Stimulated activated CD4-positive, alpha-beta T cell treated with anti-CD3 and anti-CD28 coated beads, Interleukin-1b, Interleukin-23, amount 100 ng/mL, for 24 hours (primary cell): ENCODE measurements around the gene C19orf67.

Experiments
- DNase-seq, 4 experiments: peaks; one replicate each; pipeline ENCODE4 v3.0.0-alpha.2; 2020; ENCODE audit warnings: low read depth in 4 of 4, low spot score in 1 of 4

Gene C19orf67

DNA sequence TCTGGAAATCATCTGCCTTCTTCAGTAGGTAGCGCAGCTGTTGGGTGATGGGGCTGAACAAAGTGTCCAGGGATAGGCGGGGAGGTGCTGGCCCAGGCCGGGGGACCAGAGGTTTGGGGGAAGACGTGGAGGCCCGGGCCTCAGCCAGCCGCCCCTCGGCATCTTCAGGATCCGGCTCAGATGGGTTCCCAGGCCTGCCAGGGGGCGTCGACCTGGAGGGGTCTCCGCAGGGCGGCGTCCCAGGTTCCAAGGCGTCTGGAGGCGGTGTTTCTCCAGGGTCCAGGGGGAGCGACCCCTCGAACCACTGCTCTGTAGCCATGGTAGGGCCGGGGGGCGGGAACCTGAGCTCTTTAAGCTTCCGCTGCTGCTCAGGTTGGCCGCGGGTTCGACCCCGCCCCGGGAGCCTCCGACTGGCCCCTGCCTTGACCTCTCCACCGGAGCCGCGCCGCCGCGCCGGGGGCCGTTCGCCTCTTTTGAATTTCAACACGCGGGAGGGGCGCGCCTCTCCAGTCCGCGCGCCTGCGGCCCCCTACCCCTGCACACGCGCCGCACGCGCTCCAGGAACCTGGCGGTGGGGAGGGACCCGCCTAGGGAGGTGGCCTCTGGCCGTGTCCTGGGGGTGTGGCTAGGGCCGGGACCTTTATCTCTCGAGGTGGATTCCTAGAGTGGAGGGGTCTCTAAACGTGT is at the start of gene C19orf67:
Gene C19orf67 (minus strand): TSS at position 475 of the 687 bp plus-strand sequence. CDS start 156 bp downstream, at position 319.
- DNase-seq, result no peak

DNA sequence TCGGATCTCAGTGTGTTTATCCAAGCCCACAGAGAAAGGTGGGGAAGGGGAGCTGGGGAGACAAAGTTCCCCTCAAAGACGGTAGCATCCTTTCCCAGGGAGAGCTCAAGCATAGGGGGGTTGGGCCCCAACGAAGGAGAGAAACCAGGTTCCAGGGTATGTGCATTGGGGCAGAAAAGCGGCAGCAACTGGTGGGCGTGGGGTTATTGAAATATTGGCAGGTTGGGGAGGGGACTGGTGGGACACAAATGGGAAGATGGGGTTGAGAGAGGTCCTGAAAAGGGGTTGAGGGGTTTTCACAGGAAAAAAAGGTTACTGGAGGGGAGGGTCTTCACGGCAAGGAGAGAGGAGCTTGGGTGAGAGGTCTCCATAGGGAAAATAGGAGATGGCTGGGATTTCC is 49.8 kb upstream of the C19orf67 start:
- DNase-seq, result no peak

DNA sequence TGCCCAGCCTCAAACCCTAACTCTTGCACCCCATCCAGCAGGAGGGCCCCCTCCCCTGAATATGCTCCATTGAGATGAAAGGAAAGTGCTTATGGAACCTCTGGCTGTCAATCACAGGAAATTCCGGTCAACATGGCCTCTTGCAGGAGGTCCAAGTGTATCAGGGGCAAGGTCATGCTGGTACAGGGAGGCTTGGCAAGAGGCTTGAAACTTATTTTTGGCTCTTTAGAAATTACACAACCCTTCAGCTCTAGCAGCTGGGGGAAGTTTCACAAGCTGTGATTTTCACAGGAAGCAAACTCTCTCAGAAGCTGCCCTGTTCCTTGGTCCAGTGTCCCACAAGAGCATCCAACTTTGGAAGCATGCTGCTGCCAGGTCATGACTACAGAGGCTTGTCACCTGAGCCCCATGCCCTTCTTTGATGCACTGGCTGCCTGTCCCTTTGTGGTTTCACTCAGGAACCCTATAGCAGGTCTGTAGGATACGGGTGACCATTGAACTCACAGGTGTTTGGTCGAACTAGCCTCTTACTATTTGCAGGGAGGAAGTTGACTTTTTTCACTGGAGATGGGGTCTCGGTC is 42.4 kb upstream of the C19orf67 start:
- no peak for DNase-seq

DNA sequence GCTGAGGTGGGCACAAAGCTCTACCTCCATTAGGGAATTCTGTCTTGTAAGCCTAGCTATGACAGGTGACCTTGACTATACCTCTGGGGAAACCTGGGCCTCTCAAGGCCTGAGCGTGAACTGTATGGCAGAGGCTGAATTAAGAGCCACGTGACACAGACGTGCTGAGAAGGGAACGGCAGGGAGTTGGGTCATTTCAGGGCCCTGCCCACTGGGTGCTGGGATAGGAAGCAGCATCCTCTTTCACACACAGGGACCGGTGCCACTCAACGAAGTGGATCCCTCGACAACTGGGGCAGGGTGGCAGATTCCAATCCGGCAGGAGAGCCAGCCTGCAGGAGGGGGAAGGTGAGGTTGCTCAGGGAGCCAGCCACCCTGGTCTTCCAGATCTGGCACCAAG is 41.6 kb upstream of the C19orf67 start:
- DNase-seq, result no peak

DNA sequence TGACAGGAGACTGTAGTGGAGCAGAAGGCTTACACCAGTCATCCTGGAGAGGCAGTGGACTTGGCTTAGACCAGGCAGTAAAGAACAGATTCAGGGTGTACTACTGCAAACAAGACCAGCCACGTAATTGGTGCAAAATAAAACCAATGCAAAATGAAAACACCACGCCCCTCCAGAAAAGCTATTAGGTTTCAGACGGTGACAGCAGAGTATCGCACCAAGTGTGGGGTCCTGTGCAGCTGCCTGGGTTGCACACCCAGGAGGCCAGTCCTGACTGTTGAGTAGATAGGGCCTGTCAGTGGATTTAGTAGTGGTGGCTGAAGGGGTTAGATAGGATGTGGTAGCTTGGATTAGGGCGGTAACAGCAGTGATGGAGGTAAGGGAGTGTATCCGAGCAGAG is 37.3 kb upstream of the C19orf67 start:
- DNase-seq, result no peak

DNA sequence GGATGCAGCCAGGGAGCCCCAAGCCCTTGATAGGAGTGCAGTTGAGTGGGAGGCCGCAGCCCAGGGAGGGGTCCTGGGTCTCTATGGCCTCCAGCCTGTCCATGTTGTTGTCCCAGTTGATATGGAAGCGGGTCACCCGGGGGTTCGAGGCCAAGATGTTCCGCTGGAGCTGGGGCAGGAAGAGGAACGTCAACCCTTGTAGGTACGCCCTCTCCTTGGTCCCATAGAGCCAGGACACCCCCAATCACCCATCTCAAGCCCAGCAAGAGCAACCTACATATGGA is 34.9 kb upstream of the C19orf67 start:
- DNase-seq, result no peak

DNA sequence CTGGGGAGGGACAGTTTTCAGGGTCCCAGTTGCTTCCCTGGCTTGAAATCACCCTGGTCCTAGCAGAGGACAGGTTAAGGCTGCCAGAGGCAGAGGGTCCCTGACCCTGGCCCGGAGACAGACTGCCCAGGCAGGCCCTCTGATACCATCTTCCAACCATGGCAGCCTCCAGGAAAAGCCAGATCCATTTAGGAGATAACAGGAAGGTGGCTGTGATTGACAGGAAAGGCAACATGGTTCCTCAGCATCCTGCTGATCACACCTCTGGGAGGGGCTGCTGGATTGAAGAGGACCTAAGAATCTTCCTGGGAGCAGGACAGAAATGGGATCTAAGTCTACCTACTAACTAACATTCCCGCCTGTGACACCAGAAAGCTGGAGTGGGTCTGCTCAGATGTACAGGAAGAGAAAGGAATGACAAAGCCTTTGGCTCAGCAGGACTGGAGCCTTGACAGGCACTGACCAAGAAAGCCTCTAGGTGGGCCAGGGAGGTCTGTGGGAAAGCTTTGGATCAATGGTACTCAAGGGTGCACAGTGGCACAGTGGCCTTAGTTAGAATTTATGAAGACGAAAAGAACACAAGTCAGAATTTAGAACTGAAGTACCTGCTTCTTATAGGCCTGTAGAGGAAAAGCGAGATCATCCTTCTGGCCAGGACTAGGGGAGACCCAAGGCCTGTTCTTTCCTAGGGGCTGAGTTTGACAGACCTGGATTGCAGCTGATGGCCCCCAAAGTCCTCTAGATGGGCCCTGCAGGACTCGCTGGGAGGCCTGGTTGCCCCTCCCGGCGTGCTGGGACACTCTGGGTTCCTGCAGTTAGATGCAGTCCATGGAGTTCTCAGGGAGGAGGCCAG is 34.3 kb upstream of the C19orf67 start:
- no peak for DNase-seq

DNA sequence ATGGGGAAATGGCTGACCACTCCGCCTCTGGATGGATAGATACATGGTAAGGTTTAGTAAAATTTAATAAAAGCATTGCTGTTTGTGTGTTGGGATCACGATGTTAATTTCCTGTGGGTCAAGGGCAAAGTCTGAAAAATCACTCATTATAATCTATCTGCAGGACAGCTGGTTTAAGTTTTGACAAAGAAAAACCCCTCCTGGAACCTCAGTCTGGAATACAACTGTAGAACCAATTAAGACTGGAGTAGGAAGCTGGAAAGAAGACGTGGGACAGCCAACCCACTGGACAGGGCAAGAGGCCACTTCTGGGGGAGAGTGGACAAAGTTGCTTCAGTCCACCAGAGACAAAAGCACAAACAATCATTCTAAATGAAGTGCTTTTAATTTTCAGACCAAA is 33.6 kb upstream of the C19orf67 start:
- DNase-seq, result no peak

DNA sequence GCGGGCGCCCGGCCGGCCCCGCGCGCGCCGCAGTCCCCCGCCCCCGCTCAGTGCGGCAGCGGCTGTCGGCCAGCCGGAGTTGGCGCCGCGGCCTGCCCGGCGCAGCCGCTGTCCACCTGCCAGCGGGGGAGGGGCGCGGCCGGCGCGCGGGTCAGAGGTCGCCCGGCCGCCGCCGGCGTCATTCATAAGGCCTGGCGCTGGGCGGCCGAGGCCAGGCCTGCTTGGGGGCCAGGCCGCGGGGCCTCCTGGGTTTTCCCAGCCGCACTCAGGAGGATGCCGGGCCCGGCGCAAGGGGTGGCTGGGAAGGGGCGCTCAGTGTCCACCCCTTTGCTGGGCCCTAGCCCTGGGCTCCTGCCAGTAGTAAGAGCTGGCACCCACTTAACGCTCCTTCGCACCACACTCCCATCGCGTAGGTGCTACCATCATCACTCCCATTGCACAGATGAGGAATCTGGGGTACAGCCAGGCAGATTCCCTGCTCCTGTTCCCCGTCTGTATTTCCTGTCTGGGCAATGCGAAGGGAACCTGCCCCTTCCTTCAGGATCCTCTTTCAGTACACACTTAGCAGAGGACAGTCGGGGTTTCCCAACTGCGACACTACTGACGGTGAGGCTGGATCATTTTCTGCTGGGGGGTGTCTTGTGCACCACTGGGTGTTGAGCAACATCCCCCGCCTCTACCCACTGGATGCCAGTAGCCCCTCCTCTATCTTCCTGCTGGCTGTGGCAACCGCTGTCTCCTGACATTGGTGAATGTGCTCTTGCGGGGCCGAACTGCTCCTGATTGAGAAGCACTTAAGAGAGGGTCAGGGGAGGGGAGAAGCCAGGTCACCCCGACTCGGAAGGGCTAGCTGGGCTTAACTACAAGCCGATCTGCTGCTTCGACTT is 32.8 kb upstream of the C19orf67 start:
- DNase-seq, result peak in 2 of 4 experiments; percentile 10 to 14

DNA sequence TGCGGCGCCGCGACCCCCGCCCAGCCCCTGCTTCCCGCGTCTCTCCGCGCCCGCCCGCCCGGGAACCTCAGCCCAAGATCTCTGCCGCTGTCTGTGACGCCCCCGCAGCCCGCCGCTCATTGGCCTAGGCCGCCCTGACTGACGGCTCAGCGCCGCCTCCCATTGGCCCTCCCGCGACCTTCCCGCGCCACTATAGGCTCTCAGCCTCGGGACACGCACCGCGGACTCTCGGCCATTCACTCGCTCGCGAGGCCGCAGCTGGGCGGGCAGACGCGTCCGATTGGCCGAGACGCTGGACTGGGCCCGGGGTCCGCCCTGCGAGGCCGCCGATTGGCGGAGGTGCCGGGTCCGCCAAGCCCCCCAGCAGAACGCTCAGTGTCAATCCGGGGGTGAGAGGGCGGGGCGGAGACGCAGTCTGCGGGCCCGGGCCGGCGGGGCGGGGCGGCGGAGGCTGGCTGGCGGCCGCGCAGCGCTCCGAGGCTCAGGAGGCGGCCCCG is 32.1 kb upstream of the C19orf67 start, which contains the start of gene PRKACA:
Gene PRKACA (minus strand): TSS at position 95 of the 497 bp plus-strand sequence. CDS start 215 bp downstream, outside the sequence.
- peak; percentile 88 to 98 (median 96) for DNase-seq

DNA sequence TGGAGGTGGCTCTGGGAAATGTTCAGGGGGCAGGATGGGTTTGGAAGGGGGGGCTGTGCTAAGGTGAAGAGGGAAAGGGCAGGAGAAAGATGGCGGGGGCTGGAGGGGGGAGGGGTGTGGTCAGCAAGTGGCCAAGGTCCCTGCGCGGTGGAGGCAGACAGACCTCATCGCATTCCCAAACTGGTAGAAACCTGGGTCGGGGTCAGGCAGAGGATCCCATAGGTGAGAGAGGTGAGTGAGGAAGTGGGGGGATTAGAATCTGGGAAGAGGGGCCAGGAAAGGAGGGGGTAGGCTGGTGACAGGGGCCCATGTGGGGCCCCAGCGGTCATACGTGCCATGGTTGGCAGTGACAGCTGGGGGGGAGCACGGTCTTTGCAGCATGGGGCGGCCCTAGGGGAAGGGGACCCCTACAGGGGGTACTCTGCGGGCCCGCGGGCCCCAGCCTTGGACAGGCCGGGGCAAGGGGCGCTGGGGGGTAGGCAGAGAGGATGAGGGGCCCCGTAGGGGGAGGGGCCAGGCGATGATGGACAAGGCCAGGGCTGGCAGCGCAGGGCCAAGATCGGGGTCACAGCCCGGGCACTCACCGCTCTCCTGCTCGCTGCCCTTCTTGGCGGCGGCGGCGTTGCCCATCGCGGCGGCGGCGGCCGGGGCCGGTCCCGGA is 31.5 kb upstream of the C19orf67 start:
- DNase-seq, result no peak

DNA sequence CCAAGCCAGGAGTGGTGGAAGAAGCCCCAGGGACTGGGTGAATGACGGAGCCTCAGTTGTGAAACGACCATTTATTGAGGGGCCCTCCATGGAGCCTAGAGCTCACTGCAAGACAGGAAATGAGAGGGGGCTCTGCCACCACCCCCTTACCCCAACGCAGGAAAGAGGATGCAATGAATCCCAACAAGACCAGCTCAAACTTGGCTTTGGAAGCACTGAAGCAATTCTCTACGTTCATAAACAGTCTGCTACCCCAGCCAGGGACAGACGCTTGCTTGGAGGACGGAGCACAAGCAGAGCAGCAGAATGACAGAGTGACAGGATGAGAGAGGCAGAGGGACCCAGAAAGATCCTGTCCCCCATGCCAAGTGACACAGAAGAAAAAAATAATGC is 30.9 kb upstream of the C19orf67 start:
- DNase-seq, result no peak

DNA sequence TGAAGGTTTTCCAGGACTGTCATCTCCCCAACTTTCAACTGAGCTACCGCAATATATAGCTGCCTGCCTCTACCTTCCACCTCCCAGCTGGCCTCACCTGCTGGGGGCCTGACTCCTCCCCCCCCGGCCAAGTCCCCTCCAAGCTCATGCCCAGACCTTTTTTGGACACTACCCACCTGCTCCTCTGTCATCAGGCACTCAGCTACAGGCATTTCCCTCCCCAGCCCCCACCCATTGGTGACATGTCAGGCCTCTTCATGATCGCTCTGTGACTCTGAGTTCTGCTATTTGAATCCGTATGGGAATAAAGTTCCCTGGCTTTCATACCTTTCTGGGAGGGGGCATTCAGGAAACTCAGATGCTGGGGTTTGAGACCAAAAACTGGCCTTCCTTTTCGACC is 30.2 kb upstream of the C19orf67 start:
- no peak for DNase-seq

DNA sequence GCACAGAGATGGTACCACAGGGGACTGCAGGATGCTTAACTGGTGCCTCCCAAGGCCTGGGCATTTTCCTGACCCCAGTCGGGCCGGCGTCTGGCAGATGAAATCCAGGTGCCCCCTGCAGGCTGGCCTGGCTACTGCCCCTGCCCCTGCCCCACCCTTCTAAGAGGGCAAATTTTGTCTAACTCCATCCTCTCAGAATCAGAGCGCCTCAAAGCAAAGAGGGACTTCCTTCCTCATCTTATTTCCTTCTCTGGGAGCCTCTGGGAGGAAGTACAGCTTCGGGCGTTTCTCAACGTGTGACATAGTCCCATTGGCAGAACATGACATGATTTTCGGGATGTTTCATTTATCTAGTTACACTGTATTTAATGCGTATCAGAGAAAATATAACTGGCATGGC is 29.3 kb upstream of the C19orf67 start:
- peak in 1 of 4 experiments; percentile 32 for DNase-seq

DNA sequence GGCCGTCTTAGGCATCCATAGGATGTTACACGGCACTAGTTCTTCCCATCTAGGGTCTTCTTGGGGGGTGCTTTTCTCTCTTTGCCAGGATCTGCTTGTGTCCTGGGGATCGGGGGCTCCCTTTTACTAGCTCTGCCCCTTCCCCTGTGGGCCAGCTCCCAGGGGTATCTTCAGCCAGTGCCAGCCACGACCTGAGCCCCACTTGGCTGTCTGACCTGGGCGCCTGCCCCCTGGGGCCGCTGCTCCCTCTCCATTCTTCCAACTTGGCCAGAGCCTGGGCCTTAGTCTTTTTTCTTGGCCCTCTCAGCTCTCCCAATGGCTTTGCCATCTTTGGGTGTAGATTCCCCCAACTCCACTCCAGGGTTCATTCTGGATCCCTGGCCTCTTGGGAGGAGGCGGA is 28.9 kb upstream of the C19orf67 start:
- DNase-seq, result no peak

DNA sequence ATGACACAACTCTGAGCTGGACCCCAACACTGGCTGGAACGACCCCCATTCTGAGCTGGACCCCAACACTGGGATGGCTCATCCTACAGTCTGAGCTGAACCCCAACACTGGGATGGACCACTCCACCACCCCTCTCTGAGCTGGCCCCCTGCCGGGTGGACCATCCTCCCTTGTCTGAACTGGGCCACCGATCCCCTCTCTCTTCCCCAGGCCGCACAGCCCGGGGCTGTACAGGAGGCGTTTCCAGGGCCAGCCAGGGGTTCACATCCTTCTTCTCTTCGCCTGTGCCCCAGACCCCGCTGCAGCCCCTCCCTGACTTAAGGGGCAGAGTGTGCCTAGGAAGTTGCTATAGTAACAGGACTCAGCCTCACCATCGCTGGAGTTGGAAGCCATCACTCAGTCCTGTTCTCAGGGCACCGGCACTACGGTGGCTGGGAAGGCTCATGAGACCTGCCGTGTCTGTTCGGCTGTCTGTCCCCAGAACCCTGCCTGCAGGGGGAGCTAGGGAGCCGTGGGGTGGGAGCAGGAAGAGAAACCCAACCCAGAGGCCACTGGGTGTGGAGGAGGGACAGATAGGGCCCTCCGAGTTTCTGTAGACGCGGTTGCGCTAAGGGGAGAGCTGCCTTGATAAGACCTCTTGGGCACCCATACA is 28.3 kb upstream of the C19orf67 start:
- DNase-seq, result peak in 2 of 4 experiments; percentile 25 to 35

DNA sequence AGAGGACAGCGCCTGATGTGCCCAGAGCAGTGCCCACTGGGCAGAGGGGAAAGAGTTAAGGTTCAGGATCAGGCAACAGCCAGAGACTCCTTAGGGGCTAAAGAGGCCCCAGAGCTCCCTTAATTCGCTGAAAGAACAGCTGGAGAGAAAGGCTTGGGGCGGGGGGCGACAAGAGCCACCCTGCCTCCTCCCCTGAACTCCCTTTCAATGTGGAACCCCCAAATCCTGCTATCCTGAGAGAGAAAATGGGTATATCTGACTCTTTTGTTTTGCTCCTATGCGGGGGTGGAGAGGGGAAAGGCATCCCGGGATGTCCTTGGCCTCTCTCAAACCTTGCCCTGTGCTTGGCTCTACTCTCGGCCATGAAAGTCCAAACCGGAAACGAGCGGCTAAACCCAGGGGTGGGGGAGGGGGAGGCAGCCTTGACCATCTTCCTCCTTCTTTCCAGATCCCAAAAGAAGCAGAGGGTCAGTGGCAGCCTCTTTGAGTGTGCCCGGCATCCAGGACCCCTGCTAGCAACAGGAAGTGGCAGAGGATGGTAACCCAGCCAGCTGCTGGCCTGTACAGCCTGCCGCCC is 27.3 kb upstream of the C19orf67 start:
- no peak for DNase-seq

DNA sequence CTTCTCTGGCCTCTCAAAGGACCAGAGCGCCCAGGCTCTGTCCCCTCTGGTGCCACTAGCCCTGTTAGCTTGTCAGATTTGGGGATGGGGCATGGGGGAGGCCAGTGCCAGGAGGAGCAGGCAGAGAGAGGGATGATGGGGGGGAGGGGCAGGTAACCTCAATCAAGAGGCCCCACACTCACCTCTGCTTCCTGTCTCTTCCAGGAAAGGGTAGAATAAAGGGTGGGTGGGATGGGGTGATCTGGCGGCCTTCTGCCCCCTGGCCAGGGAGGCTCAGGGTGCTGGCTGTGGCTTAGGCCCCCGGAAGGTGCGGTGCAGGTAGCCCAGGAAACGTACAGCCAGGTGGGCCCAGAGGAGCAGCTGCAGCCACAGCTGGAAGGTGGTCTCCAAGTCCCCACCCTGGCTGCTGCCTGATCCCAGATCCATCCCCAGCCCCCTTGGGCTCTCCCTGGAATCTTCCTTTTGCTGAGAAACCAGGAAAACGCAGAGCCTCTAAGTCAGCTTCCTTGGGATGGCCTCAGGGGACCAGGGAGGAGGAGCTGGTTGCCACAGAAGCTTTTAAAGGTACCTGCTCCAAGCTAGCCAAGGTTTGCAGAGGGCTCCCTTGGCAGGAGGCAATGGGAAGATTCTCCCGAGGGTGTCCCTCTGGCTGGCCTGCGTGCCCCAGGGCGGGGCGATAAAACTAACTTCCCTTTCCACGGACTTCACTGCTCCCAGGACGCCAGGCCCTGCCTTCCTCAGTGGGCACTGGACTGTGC is 26.6 kb upstream of the C19orf67 start:
- no peak for DNase-seq

DNA sequence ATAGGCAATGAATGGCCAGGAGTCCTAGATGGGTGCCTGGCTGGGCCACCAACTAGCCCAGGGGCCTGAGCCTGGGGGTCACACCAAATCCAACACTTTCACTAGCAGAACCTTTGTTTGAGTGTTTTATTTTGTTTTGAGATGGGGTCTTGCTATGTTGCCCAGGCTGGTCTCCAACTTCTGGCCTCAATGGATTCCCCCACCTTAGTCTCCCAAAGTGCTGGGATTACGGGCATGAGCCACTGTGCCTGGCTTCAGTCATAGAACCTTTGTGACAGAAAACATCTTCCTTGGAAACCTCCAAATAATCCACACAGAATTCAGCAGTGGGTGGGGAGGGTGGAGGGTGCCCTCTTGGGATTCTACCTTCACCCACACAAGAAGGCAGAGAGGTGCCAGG is 25.9 kb upstream of the C19orf67 start:
- DNase-seq, result no peak
